ENCODE results near the gene CHCHD10.

The CHCHD10 gene

GRCh38 chr22:23767673-23768548 lies at the start of gene CHCHD10:
Gene CHCHD10, minus strand, starts transcription at chr22:23767972. Its CDS starts 98 bp downstream, at chr22:23767874.
- peak; percentile 82 for DNase-seq

- DNase-seq = no peak
Measured at GRCh38 chr22:23817146-23817545, 49.4 kb upstream of the CHCHD10 start.

- no peak for DNase-seq
Measured at GRCh38 chr22:23816156-23816976, 48.6 kb upstream of the CHCHD10 start.

DNA sequence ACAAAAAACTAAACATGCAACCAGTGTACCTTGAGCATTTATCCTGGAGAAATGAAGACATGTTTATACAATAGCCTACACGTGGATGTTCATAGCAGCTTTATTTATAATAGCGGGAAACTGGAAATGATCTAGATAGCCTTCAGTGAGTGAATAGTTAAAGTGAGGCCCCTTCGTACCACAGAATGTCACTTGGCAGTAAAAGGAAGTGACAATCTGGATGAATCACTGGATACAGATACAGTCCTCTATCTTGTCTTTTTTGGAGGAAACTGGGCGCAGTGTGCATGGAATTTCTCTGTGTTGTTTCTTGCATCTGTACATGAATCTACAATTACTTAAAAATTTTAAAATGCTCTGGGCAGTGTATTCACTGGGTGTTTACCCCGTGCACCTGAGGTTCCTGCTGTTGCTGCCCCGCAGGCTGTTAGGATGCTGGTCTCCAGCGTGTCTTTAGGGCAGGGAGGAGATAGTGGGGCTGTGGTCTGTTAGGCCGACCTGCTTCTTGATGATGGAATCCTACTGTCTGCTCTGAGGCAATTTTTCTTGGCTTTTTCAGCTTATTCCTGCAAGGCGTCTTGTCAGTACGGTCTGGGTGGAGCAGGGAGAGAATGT lies 47.9 kb upstream of the CHCHD10 start:
- DNase-seq = no peak

- no peak for DNase-seq
Measured at GRCh38 chr22:23812378-23812777, 44.6 kb upstream of the CHCHD10 start.

- DNase-seq = no peak
Measured at GRCh38 chr22:23806837-23807236, 39.1 kb upstream of the CHCHD10 start.

GRCh38 chr22:23804781-23805291 lies 37.1 kb upstream of the CHCHD10 start:
- DNase-seq = no peak

DNA sequence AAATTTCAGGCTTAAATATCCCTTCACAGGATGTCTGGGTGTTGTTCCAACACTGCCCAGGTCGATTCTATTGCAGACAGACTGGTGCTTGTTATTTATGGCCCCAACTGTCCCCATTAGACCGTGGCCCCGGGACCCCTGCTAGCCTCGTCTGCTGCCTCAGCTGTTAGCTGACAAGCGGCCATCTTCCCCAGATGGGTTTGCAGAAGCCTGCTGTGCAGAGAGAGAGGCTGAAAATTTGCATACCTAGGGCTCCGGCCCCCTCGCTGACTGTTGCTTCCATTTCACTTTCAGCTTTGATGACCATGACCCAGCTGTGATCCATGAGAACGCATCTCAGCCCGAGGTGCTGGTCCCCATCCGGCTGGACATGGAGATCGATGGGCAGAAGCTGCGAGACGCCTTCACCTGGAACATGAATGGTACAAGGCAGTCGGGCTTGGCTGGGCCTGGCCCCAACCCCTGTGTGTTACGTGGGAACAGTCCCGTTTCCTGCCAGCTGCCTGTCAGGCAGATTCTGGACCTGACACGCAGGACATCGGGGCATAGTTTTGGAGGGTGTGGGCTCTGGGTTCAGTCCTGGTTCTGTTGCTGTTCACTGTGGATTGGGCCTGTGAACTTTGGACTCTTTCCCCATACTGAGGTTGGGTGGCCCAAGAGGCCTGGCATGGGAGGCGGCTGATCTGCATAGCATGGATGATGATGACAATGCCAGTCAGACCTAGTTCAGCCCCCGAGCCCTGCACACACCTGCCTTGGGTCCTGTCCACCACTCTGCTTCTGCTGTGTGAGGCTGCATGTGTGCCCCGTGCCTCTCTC lies 35.4 kb upstream of the CHCHD10 start:
- no peak for DNase-seq

DNA sequence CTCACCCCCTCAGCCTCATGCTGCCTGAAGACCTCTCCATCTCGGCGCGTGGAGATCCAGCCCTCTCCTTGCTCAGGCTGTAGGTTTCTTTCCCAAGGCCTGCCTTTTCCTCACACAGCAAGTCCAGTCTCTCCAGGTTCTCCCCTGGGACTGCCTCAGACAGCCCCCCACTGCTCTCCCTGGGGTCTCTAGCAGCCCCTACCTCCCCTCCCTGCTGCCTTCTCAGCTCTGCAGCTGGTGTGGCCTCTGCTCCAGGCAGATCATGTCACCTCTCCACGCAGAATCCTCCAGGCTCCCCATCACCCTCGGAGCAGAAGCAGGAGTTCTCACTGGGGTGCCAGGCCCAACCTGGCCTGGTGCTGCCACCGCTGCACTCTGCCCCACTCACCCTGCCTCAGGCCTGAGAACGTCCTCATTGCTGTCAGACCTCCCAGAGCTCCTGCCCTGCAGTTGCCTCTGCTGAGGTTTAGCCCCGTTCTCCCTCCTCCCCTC lies 34.2 kb upstream of the CHCHD10 start:
- DNase-seq = no peak

- DNase-seq = no peak
Measured at GRCh38 chr22:23801238-23801821, 33.6 kb upstream of the CHCHD10 start.

GRCh38 chr22:23800297-23801237 lies 32.8 kb upstream of the CHCHD10 start:
- DNase-seq = no peak

DNA sequence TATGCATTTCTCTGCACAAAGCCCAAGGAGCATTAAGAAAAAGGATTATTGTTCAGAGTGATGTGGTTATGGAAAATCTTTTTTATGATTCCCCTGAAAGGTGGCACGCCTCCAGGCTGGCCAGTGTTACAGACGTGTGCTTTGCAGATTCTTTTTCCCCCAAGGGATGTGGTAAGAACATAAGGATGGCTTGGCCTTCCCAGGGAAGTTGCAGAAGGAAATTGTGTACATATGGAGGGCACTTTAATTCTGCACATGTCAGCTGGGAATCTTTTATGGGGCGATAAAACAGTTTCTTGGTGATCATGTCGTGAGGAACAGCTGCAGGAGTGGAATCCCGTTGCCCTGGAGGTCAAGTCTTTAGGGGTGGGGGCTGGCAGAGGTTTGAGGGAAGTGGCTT lies 28.7 kb upstream of the CHCHD10 start:
- no peak for DNase-seq

- DNase-seq = no peak
Measured at GRCh38 chr22:23793326-23793725, 25.6 kb upstream of the CHCHD10 start.

- DNase-seq = no peak
Measured at GRCh38 chr22:23791738-23792645, 24.2 kb upstream of the CHCHD10 start.

GRCh38 chr22:23790819-23791737 lies 23.3 kb upstream of the CHCHD10 start:
- no peak for DNase-seq

DNA sequence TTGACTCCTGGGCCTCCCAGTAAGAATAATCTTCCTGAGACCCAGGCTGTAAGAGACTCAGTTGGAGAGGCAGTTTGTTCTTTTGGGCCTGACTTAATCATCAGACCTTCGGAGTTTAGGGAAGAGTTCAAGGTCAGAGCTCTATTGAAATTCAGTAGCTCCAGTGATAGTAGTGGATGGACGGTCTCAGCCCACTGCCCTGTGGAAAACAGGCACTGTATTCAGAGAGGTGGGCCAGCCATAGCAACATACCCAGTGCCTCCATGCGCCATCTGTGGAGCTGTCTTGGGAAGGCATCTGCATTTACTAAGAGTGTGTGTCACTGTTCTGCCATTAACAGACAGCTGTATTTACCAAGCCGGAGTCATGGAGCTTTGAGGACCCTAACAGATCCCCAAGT lies 21.9 kb upstream of the CHCHD10 start:
- DNase-seq = no peak

DNA sequence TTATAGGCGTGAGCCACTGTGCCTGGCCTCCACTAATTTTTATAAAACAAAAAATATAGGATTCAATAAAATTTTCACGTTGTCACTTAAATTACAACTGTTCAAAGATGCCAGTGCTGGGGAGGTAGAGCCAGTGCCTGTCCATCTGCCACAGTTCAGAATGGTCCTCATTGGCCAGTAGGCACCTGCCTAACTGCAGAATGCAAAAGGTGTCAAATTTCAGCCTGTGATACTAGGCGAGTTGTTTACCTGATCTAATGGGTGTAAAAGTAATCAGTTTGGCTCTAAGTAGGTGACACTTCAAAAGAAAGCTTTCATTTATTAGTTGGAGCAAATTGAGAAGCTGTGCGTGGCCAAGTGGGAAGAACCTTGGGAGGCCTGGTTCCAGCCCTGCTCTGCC lies 21.3 kb upstream of the CHCHD10 start:
- DNase-seq = no peak

DNA sequence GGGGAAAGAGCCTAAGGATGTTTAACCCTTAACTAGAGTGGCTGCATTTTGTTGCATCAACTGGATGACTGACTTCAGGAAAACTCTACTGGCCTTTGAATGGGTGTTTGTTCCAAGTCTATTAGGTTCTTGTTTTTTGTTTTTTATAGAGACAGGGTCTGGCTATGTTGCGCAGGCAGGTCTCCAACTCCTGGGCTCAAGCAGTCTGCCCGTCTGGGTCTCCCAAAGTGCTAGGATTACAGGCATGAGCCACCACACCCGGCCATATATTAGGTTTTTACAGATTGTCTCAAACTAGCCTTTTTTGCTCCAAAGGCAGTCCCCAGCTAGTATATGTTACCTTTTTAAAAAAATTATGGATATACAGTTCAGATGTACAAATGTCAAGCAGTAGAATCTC lies 20.1 kb upstream of the CHCHD10 start:
- DNase-seq = no peak

DNA sequence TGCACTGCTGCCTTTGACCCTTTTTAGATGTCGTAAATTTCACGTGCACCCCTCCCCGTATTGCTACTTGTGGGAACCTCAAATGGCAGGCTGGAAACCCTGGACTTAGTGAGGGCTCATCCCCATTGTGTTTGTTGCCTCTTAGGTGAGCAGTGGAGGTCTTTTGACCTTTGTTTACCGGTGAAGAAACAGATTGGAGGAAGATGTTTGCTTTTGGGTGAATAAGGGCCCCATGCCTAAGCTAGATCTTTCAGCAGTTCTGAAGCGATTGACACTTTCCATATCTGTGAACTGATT lies 19.8 kb upstream of the CHCHD10 start:
- no peak for DNase-seq

Data from activated T-cell treated with anti-CD3 and anti-CD28 coated beads, Interleukin-2, amount 50 U/mL, for 1 hour (primary cell).